ENCODE data around the gene FRAS1. TPM values are rescaled to one million over a fixed set of nuclear protein-coding genes. Genes with fewer than 3 reads are reported as not detected.

Gene FRAS1
- total RNA-seq, 1 experiment from 2014 or later, result 0.23 TPM

GRCh38 chr4:78210694-78211410 lies 153.7 kb downstream of the FRAS1 start:
- BruUV-seq (replicated peaks), result no TSS peak
- Histone ChIP-seq H3K4me3 (ENCODE audit: low read depth in 2 of 2, low read length in 2 of 2) (no peak overlapping the region), H3K4me1 (ENCODE audit: control insufficient read depth, insufficient read depth, low read length) (no peaks in the 10 kb centered on the region), H3K27me3 (ENCODE audit: control insufficient read depth, insufficient read depth, low read length) (no peaks in the 10 kb centered on the region; the same call in 1 of the 2 replicates), H3K36me3 (ENCODE audit: control insufficient read depth, insufficient read depth, low read length) (no peaks in the 10 kb centered on the region), H3K27ac (ENCODE audit: low read length) (no peak overlapping the region), H3K9me3 (ENCODE audit: control insufficient read depth, insufficient read depth, low read depth, low read length) (no peaks in the 10 kb centered on the region)
- intact Hi-C loops (cut with micrococcal nuclease; ENCODE audit: unreplicated experiment) (no loop called here), in situ Hi-C loops (cut with HindIII; ENCODE audit: low pct_unique_long_range_greater_than_20kb, low sequenced_read_pairs) (no loop called here)
- ChIA-PET CTCF (interaction anchor here (0.6 kb wide), 1 partner anchor 476 kb away, joined by 5 read pairs; no protein-coding TSS in a partner anchor), POLR2A (no interaction called here)
- DNase-seq (ENCODE audit: low read depth, low spot score) (no peak), ATAC-seq (no peak)
- TF ChIP-seq POLR2AphosphoS5 (IDR thresholded peaks at IDR 0.05; ENCODE audit: low read depth, low read length) (no peak), TCF7L2 (IDR thresholded peaks at IDR 0.05; ENCODE audit: low read depth, low read length) (no peak), CTCF (IDR thresholded peaks at IDR 0.05) (no peak), REST (IDR thresholded peaks at IDR 0.05; ENCODE audit: insufficient read depth in 1 of 2, low read depth in 2 of 2, low read length in 1 of 2) (no peak), SIN3A (IDR thresholded peaks at IDR 0.05; ENCODE audit: borderline replicate concordance, insufficient read depth, low read depth, low read length) (no peak)

- Histone ChIP-seq H3K27me3 (ENCODE audit: control insufficient read depth, insufficient read depth, low read length) (no peaks in the 10 kb centered on the region), H3K4me1 (ENCODE audit: control insufficient read depth, insufficient read depth, low read length) (no peaks in the 10 kb centered on the region), H3K4me3 (ENCODE audit: low read depth in 2 of 2, low read length in 2 of 2) (no peak overlapping the region), H3K36me3 (ENCODE audit: control insufficient read depth, insufficient read depth, low read length) (no peaks in the 10 kb centered on the region), H3K9me3 (ENCODE audit: control insufficient read depth, insufficient read depth, low read depth, low read length) (no peaks in the 10 kb centered on the region), H3K27ac (ENCODE audit: low read length) (no peak overlapping the region)
- BruUV-seq (replicated peaks), result no TSS peak
- ATAC-seq (no peak), DNase-seq (ENCODE audit: low read depth, low spot score) (no peak)
- CTCF ChIA-PET, result no interaction called here
- POLR2A ChIA-PET, result no interaction called here
- in situ Hi-C loops (cut with HindIII; ENCODE audit: low pct_unique_long_range_greater_than_20kb, low sequenced_read_pairs) (no loop called here), intact Hi-C loops (cut with micrococcal nuclease; ENCODE audit: unreplicated experiment) (no loop called here)
- TF ChIP-seq POLR2AphosphoS5 (IDR thresholded peaks at IDR 0.05; ENCODE audit: low read depth, low read length) (no peak), CTCF (IDR thresholded peaks at IDR 0.05) (no peak), REST (IDR thresholded peaks at IDR 0.05; ENCODE audit: insufficient read depth in 1 of 2, low read depth in 2 of 2, low read length in 1 of 2) (no peak)
Observed at GRCh38 chr4:78213218-78213617, 156.1 kb downstream of the FRAS1 start.

Measured in Panc1 (cell line).